ENCODE data around the gene NEUROG2. TPM values are rescaled to one million over a fixed set of nuclear protein-coding genes. Genes with fewer than 3 reads are reported as not detected.

NEUROG2 gene
- total RNA-seq, 1 experiment from 2014 or later, result not detected

DNA sequence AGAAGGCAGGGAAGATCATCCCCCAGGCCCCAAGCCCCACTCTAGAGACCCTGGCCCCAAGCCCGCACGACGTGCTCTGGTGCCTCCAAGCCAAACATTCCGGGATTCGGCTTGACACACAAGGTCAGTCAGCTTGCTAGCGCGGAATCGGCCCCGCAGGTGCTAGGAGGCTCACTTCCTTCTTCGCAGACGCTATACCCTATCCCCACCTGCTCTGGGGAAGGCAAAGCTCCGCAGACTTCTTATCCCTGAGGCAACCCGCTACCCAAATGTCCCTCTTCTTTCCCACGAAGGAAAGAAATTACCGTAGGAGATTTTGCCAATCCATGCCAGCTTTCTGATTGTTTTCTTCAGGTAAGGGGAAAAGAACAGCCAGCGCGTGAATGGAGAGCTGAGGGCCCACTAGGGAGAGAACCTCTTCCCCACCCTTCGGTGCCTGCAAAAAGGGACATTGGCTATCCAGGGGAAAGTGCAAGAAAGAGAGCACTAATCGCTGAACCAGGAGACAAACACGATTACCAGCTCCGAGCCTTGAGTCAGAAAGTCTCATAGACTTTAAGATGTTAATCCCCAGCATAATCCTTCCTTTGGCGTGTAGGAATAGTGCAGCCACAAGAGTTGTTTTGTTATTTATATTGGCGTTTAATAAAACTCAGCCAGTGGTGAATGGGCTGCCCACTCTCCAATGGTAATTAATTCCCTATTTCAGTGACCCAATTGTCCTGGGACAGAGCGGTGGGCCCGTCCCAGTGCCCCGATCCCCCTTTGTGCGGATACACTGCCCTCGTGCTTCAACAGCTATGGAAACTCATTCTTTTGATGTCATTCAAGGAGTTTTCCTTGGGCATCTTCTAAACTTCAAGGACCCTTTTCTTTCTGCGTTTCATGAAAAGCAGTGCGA is 5.4 kb upstream of the NEUROG2 start:
- H3K36me3 Mint-ChIP-seq (ENCODE audit: insufficient read depth, unreplicated experiment), result no peaks in the 10 kb centered on the region
- H3K4me1 Mint-ChIP-seq (ENCODE audit: insufficient read depth, unreplicated experiment), result peaks cover 16% of the 10 kb centered on the region
- POLR2A ChIA-PET, result no interaction called here
- CTCF ChIA-PET, result interaction anchor here (0.6 to 6.3 kb wide), 8 partner anchors 10 to 197 kb away, joined by 3 to 77 read pairs (median 3); no protein-coding TSS in a partner anchor
- DNase-seq (ENCODE audit: unreplicated experiment), result no peak
- no TSS peak for BruUV-seq (replicated peaks)
- intact Hi-C loops (cut with micrococcal nuclease), result loop anchor here (2.0 to 10.0 kb wide), 2 partner anchors 83 to 287 kb away; partner anchors contain the start of gene AP1AR
- H3K9me3 Mint-ChIP-seq (ENCODE audit: unreplicated experiment), result no peaks in the 10 kb centered on the region
- TF ChIP-seq, protein P1, sequence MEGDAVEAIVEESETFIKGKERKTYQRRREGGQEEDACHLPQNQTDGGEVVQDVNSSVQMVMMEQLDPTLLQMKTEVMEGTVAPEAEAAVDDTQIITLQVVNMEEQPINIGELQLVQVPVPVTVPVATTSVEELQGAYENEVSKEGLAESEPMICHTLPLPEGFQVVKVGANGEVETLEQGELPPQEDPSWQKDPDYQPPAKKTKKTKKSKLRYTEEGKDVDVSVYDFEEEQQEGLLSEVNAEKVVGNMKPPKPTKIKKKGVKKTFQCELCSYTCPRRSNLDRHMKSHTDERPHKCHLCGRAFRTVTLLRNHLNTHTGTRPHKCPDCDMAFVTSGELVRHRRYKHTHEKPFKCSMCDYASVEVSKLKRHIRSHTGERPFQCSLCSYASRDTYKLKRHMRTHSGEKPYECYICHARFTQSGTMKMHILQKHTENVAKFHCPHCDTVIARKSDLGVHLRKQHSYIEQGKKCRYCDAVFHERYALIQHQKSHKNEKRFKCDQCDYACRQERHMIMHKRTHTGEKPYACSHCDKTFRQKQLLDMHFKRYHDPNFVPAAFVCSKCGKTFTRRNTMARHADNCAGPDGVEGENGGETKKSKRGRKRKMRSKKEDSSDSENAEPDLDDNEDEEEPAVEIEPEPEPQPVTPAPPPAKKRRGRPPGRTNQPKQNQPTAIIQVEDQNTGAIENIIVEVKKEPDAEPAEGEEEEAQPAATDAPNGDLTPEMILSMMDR (IDR thresholded peaks at IDR 0.05; ENCODE audit: unreplicated experiment), result no peak
- peaks cover 46% of the 10 kb centered on the region for H3K27me3 Mint-ChIP-seq (ENCODE audit: insufficient read depth, unreplicated experiment)
- H3K27ac Mint-ChIP-seq (ENCODE audit: low read depth, unreplicated experiment), result no peak overlapping the region
- H3K4me3 Mint-ChIP-seq (ENCODE audit: unreplicated experiment), result no peak overlapping the region

- H3K27ac Mint-ChIP-seq (ENCODE audit: low read depth, unreplicated experiment), result no peak overlapping the region
- DNase-seq (ENCODE audit: unreplicated experiment), result no peak
- ChIA-PET CTCF (interaction anchor here (0.6 to 6.3 kb wide), 3 partner anchors 21 to 192 kb away, joined by 3 to 77 read pairs (median 3); no protein-coding TSS in a partner anchor), POLR2A (no interaction called here)
- H3K27me3 Mint-ChIP-seq (ENCODE audit: insufficient read depth, unreplicated experiment), result peaks cover 53% of the 10 kb centered on the region
- no peaks in the 10 kb centered on the region for H3K9me3 Mint-ChIP-seq (ENCODE audit: unreplicated experiment)
- no peaks in the 10 kb centered on the region for H3K36me3 Mint-ChIP-seq (ENCODE audit: insufficient read depth, unreplicated experiment)
- BruUV-seq (replicated peaks), result no TSS peak
- TF ChIP-seq, protein P1 (IDR thresholded peaks at IDR 0.05; ENCODE audit: unreplicated experiment), result no peak
- H3K4me3 Mint-ChIP-seq (ENCODE audit: unreplicated experiment), result no peak overlapping the region
- peaks cover 16% of the 10 kb centered on the region for H3K4me1 Mint-ChIP-seq (ENCODE audit: insufficient read depth, unreplicated experiment)
- intact Hi-C loops (cut with micrococcal nuclease), result loop anchor here (10.0 kb wide), 1 partner anchor 286 kb away; the partner anchor contains the start of gene AP1AR
Measured at GRCh38 chr4:112520598-112521122, 4.7 kb upstream of the NEUROG2 start.

DNA sequence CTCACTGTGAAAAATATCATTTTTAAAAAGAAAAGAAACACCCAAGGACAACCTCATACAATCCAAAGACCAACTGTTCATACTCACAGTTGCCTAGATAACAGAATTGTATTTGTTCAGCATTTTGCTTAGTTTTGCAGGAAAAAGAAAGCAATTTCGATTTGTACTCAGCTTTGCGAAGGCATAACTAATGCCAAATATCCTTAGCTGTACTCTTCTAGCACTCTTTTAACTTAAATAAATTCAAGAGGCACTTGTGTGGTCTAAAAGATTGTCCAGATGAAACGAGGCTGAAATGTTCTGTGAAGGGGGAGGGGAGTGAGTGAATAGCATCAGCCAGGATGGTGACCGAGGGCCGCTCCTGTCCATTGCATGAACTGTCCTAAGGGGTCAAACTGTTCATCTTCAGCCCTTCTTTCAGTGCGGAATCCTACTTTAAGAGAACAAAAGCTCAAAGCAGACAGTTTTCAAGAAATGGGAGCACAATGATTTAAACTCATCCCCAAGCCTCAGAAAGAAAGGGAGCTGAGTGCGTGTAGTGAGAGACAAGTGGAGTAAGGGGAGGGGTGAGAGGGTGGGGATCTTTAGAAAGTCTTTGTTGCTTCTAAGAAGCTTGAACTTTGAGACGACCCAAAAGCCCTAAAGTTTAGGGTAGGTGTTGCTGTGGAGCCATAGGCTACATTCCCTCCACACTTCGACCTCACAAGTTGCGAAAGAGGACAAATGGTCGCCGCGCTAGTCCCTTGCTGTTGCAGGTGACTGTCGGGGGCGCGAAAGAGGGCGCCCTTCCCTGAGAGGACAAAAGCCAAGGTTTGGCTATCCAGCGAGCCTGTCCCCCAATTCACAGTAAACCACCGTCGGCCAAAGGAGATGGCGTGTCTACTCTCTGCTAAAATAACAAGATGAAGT is 4.0 kb upstream of the NEUROG2 start:
- Mint-ChIP-seq H3K4me3 (ENCODE audit: unreplicated experiment) (no peak overlapping the region), H3K27me3 (ENCODE audit: insufficient read depth, unreplicated experiment) (peaks cover 60% of the 10 kb centered on the region), H3K27ac (ENCODE audit: low read depth, unreplicated experiment) (no peak overlapping the region), H3K4me1 (ENCODE audit: insufficient read depth, unreplicated experiment) (peaks cover 21% of the 10 kb centered on the region), H3K9me3 (ENCODE audit: unreplicated experiment) (no peaks in the 10 kb centered on the region), H3K36me3 (ENCODE audit: insufficient read depth, unreplicated experiment) (no peaks in the 10 kb centered on the region)
- CTCF ChIA-PET, result interaction anchor here (1.1 to 1.2 kb wide), 2 partner anchors 85 to 172 kb away, joined by 3 read pairs; no protein-coding TSS in a partner anchor
- no peak for DNase-seq (ENCODE audit: unreplicated experiment)
- intact Hi-C loops (cut with micrococcal nuclease), result loop anchor here (10.0 kb wide), 1 partner anchor 285 kb away; the partner anchor contains the start of gene AP1AR
- TF ChIP-seq, protein P1 (IDR thresholded peaks at IDR 0.05; ENCODE audit: unreplicated experiment), result no peak
- POLR2A ChIA-PET, result no interaction called here
- BruUV-seq (replicated peaks), result no TSS peak
